Skeletal muscle tissue (tissue), 4 donors: ENCODE measurements around the gene ERBB3. TPM values are rescaled to one million over a fixed set of nuclear protein-coding genes. Genes with fewer than 3 reads are reported as not detected.
"Not testable (repeated sequence)": the region's sequence is repeated elsewhere in the genome, so short reads cannot be mapped to it uniquely, and the experiment has no call there.

ENCODE experiments used
- H3K27ac ChIP-seq: one replicate; pipeline ENCODE4 v1.7.0; 2013; ENCODE audit warnings: mild to moderate bottlenecking, low read depth, low read length, inconsistent platforms
- H3K27me3 ChIP-seq, 3 donors: one replicate each; pipeline ENCODE4 v1.7.0; 2013; ENCODE audit warnings: low read length in 3 of 3; ENCODE audit not compliant: control insufficient read depth in 3 of 3, insufficient read depth in 3 of 3
- H3K36me3 ChIP-seq, 3 donors: one replicate each; pipeline ENCODE4 v1.7.0; 2013; ENCODE audit warnings: low read length in 3 of 3; ENCODE audit not compliant: control insufficient read depth in 3 of 3, insufficient read depth in 3 of 3
- H3K4me1 ChIP-seq, 3 donors: one replicate each; pipeline ENCODE4 v1.7.0; 2013; ENCODE audit warnings: low read length in 3 of 3, mild to moderate bottlenecking in 3 of 3; ENCODE audit not compliant: control insufficient read depth in 3 of 3, insufficient read depth in 3 of 3
- H3K4me3 ChIP-seq, 3 donors: one replicate each; pipeline ENCODE4 v1.7.0; 2013; ENCODE audit warnings: low read length in 3 of 3
- H3K9ac ChIP-seq, 3 donors: one replicate each; pipeline ENCODE4 v1.7.0; 2013; ENCODE audit warnings: low read length in 3 of 3, mild to moderate bottlenecking in 3 of 3, moderate library complexity in 2 of 3, low read depth in 1 of 3
- H3K9me3 ChIP-seq, 3 donors: one replicate each; pipeline ENCODE4 v1.7.0; 2013; ENCODE audit warnings: low read length in 3 of 3; ENCODE audit not compliant: control insufficient read depth in 3 of 3
- total RNA-seq: library from RNA; depleted of rRNA; stranded (reverse); fragments of >200 nt; gene quantifications from one replicate; pipeline ENCODE4 v1.2.3, GENCODE V29; 2014
- donor health status: Osteomylitis.

The ERBB3 gene
- total RNA-seq, 1 donor from 2014 or later = 154 TPM

GRCh38 chr12:56042430-56042813, 37.5 kb upstream of the ERBB3 start:
- Histone ChIP-seq H3K27ac (peak overlapping the region; percentile 84), H3K4me1 (peaks cover 12 to 19% (median 14%) of the 10 kb centered on the region in 3 donors), H3K9ac (peak overlapping the region; percentile 83 to 98 (median 98)), H3K36me3 (peaks cover 13 to 27% (median 15%) of the 10 kb centered on the region in 3 donors), H3K4me3 (peak overlapping the region; percentile 78 to 100 (median 96))
- not testable (repeated sequence) for H3K9me3 ChIP-seq, H3K27me3 ChIP-seq

GRCh38 chr12:56042843-56043242, 37.1 kb upstream of the ERBB3 start:
- Histone ChIP-seq H3K9ac (peak overlapping the region; percentile 83 to 98 (median 98)), H3K4me1 (peaks cover 12 to 19% (median 14%) of the 10 kb centered on the region in 3 donors), H3K4me3 (peak overlapping the region; percentile 78 to 100 (median 96)), H3K27me3 (no peaks in the 10 kb centered on the region), H3K27ac (peak overlapping the region; percentile 84), H3K9me3 (no peaks in the 10 kb centered on the region), H3K36me3 (peaks cover 11 to 25% (median 15%) of the 10 kb centered on the region in 3 donors)

- Histone ChIP-seq H3K27me3 (no peaks in the 10 kb centered on the region), H3K9ac (no peak overlapping the region), H3K9me3 (no peaks in the 10 kb centered on the region), H3K4me3 (no peak overlapping the region), H3K36me3 (peaks cover 11 to 25% (median 15%) of the 10 kb centered on the region in 3 donors), H3K27ac (no peak overlapping the region), H3K4me1 (peaks cover 8 to 16% (median 10%) of the 10 kb centered on the region in 3 donors)
These were observed 33.8 kb upstream of the ERBB3 start for GRCh38 chr12:56046027-56046780.

GRCh38 chr12:56053407-56053893, 26.5 kb upstream of the ERBB3 start:
- no peaks in the 10 kb centered on the region for H3K9me3 ChIP-seq
- H3K27ac ChIP-seq = no peak overlapping the region
- no peaks in the 10 kb centered on the region for H3K27me3 ChIP-seq
- H3K36me3 ChIP-seq = no peaks in the 10 kb centered on the region
- no peak overlapping the region for H3K9ac ChIP-seq
- no peaks in the 10 kb centered on the region for H3K4me1 ChIP-seq
- H3K4me3 ChIP-seq = no peak overlapping the region

- H3K27me3 ChIP-seq, H3K9me3 ChIP-seq, H3K27ac ChIP-seq, H3K36me3 ChIP-seq, H3K9ac ChIP-seq, H3K4me1 ChIP-seq, H3K4me3 ChIP-seq: not testable (repeated sequence)
These were observed 20.0 kb upstream of the ERBB3 start for GRCh38 chr12:56059964-56060363.

- no peak overlapping the region for H3K4me3 ChIP-seq
- no peaks in the 10 kb centered on the region for H3K27me3 ChIP-seq
- no peaks in the 10 kb centered on the region for H3K36me3 ChIP-seq
- no peaks in the 10 kb centered on the region for H3K4me1 ChIP-seq
- H3K9me3 ChIP-seq = no peaks in the 10 kb centered on the region
- H3K9ac ChIP-seq = no peak overlapping the region
- no peak overlapping the region for H3K27ac ChIP-seq
These were observed 18.0 kb upstream of the ERBB3 start for GRCh38 chr12:56061982-56062381.

GRCh38 chr12:56062996-56063395, 17.0 kb upstream of the ERBB3 start:
- Histone ChIP-seq H3K27ac (no peak overlapping the region), H3K4me1 (no peaks in the 10 kb centered on the region), H3K4me3 (no peak overlapping the region), H3K9ac (no peak overlapping the region), H3K36me3 (no peaks in the 10 kb centered on the region), H3K9me3 (no peaks in the 10 kb centered on the region), H3K27me3 (no peaks in the 10 kb centered on the region)

GRCh38 chr12:56071648-56072047, 8.3 kb upstream of the ERBB3 start:
- Histone ChIP-seq H3K27me3 (peaks cover 0 to 3% (median 3%) of the 10 kb centered on the region in 3 donors), H3K9me3 (no peaks in the 10 kb centered on the region), H3K9ac (no peak overlapping the region), H3K36me3 (no peaks in the 10 kb centered on the region), H3K4me1 (no peaks in the 10 kb centered on the region), H3K4me3 (no peak overlapping the region), H3K27ac (no peak overlapping the region)

- Histone ChIP-seq H3K27ac (no peak overlapping the region), H3K36me3 (no peaks in the 10 kb centered on the region), H3K4me3 (no peak overlapping the region), H3K9ac (no peak overlapping the region), H3K27me3 (peaks cover 0 to 6% (median 6%) of the 10 kb centered on the region in 3 donors), H3K9me3 (no peaks in the 10 kb centered on the region), H3K4me1 (peaks cover 4 to 7% (median 5%) of the 10 kb centered on the region in 3 donors)
These were observed 5.6 kb upstream of the ERBB3 start for GRCh38 chr12:56074396-56074795.

GRCh38 chr12:56077966-56078365, 2.0 kb upstream of the ERBB3 start:
- H3K9ac ChIP-seq, H3K4me3 ChIP-seq, H3K36me3 ChIP-seq, H3K9me3 ChIP-seq, H3K27ac ChIP-seq: not testable (repeated sequence)
- Histone ChIP-seq H3K27me3 (peaks cover 11 to 18% (median 18%) of the 10 kb centered on the region in 3 donors), H3K4me1 (peaks cover 12 to 16% (median 15%) of the 10 kb centered on the region in 3 donors)
